A673 (cell line): ENCODE results near the gene KCND2. TPM values are rescaled to one million over a fixed set of nuclear protein-coding genes. Genes with fewer than 3 reads are reported as not detected.

Source experiments
- BruUV-seq: library from RNA; stranded (reverse); fragments of 400-500 nt; replicated peaks from 2 replicates; lab custom pipeline; 2021; lab: Mats Ljungman, UMichigan
- CTCF ChIA-PET: fragments of 300-600 bp; sonication (Branson Sonifier 250); formaldehyde crosslinking; loops from one replicate; lab custom pipeline; 2022; ENCODE audit warnings: antibody characterized with exemption; lab: Charles Lee
- POLR2A ChIA-PET: fragments of 300-600 bp; sonication (Branson Sonifier 250); formaldehyde crosslinking; loops from one replicate; lab custom pipeline; 2022; ENCODE audit warnings: antibody characterized with exemption; ENCODE audit not compliant: low non-redundant PET; lab: Charles Lee
- DNase-seq: peaks from one replicate; pipeline ENCODE4 v3.0.0-alpha.2; 2015; ENCODE audit warnings: low spot score
- H3K27ac ChIP-seq: fragments of 200-600 bp; sonication (generic); 2 replicates; pipeline ENCODE4 v1.5.1; 2016; ENCODE audit warnings: mixed run types, low read depth, mild to moderate bottlenecking, mixed read lengths, antibody characterized with exemption, low read length; ENCODE audit not compliant: poor library complexity, severe bottlenecking
- H3K27me3 ChIP-seq: fragments of 200-600 bp; sonication (generic); replicated peaks from 2 replicates; pipeline ENCODE4 v1.6.1; 2017; ENCODE audit warnings: mixed run types, low read depth, mild to moderate bottlenecking, mixed read lengths, antibody characterized with exemption, low read length; ENCODE audit not compliant: insufficient read depth, poor library complexity
- H3K36me3 ChIP-seq: fragments of 200-600 bp; sonication (generic); 2 replicates; pipeline ENCODE4 v1.6.1; 2016; ENCODE audit warnings: mixed run types, mild to moderate bottlenecking, mixed read lengths, antibody characterized with exemption, low read length; ENCODE audit not compliant: insufficient read depth, poor library complexity, severe bottlenecking
- H3K4me1 ChIP-seq: fragments of 200-600 bp; sonication (generic); 2 replicates; pipeline ENCODE4 v1.6.1; 2017; ENCODE audit warnings: mixed run types, mild to moderate bottlenecking, mixed read lengths, antibody characterized with exemption, low read length; ENCODE audit not compliant: insufficient read depth, poor library complexity, severe bottlenecking
- H3K4me3 ChIP-seq: fragments of 200-600 bp; sonication (generic); 2 replicates; pipeline ENCODE4 v1.5.1; 2016; ENCODE audit warnings: low read depth, mixed run types, mild to moderate bottlenecking, mixed read lengths, low read length; ENCODE audit not compliant: poor library complexity, severe bottlenecking
- H3K9me3 ChIP-seq: fragments of 200-600 bp; sonication (generic); 2 replicates; pipeline ENCODE4 v1.6.1; 2016; ENCODE audit warnings: mixed run types, low read depth, mild to moderate bottlenecking, mixed read lengths, antibody characterized with exemption, low read length; ENCODE audit not compliant: poor library complexity, severe bottlenecking
- CTCF ChIP-seq: fragments of 300-800, 200-600 bp; sonication (generic); conservative IDR thresholded peaks from 2 replicates; pipeline ENCODE4 v1.5.1; 2017; ENCODE audit warnings: low read depth, mild to moderate bottlenecking, antibody characterized with exemption, low read length, moderate library complexity, mixed read lengths
- EZH2 ChIP-seq: fragments of 200-600 bp; sonication (generic); IDR thresholded peaks from 2 replicates; pipeline ENCODE4 v1.6.1; 2017; ENCODE audit warnings: borderline replicate concordance, low read depth, mild to moderate bottlenecking, mixed read lengths, antibody characterized with exemption, low read length; ENCODE audit not compliant: poor library complexity, severe bottlenecking
- intact Hi-C: fragments of 100-400 bp; cut with micrococcal nuclease; formaldehyde crosslinking; loops from one replicate; pipeline ENCODE4 v1.10.0; 2022; ENCODE audit not compliant: unreplicated experiment
- total RNA-seq: library from RNA; stranded (reverse); gene quantifications from 2 replicates; pipeline ENCODE4 v1.2.3, GENCODE V29; 2021

KCND2 gene
- total RNA-seq, 1 experiment from 2014 or later, result not detected

- H3K36me3 ChIP-seq, result no peaks in the 10 kb centered on the region
- no peak overlapping the region for H3K4me3 ChIP-seq
- H3K9me3 ChIP-seq, result no peaks in the 10 kb centered on the region
- intact Hi-C loops, result no loop called here
- no peaks in the 10 kb centered on the region for H3K4me1 ChIP-seq
- TF ChIP-seq EZH2 (no peak), CTCF (peak; percentile 66)
- DNase-seq, result peak; percentile 26
- BruUV-seq, result no TSS peak
- ChIA-PET CTCF (no interaction called here), POLR2A (no interaction called here)
- H3K27me3 ChIP-seq, result no peaks in the 10 kb centered on the region
- H3K27ac ChIP-seq, result no peak overlapping the region
Observed at GRCh38 chr7:120337308-120337907, 64.4 kb downstream of the KCND2 start.

GRCh38 chr7:120344276-120344675, 71.3 kb downstream of the KCND2 start:
- no peak for DNase-seq
- H3K36me3 ChIP-seq, result no peaks in the 10 kb centered on the region
- TF ChIP-seq CTCF (no peak), EZH2 (no peak)
- POLR2A ChIA-PET, result no interaction called here
- H3K27me3 ChIP-seq, result no peaks in the 10 kb centered on the region
- no peaks in the 10 kb centered on the region for H3K9me3 ChIP-seq
- intact Hi-C loops, result no loop called here
- no peak overlapping the region for H3K27ac ChIP-seq
- no TSS peak for BruUV-seq
- CTCF ChIA-PET, result no interaction called here
- H3K4me1 ChIP-seq, result no peaks in the 10 kb centered on the region
- H3K4me3 ChIP-seq, result no peak overlapping the region

GRCh38 chr7:120353171-120353570, 80.2 kb downstream of the KCND2 start:
- Histone ChIP-seq H3K9me3 (no peaks in the 10 kb centered on the region), H3K36me3 (no peaks in the 10 kb centered on the region), H3K4me3 (no peak overlapping the region), H3K27me3 (no peaks in the 10 kb centered on the region), H3K27ac (no peak overlapping the region), H3K4me1 (no peaks in the 10 kb centered on the region)
- ChIA-PET POLR2A (no interaction called here), CTCF (no interaction called here)
- TF ChIP-seq EZH2 (no peak), CTCF (no peak)
- intact Hi-C loops, result no loop called here
- BruUV-seq, result no TSS peak
- no peak for DNase-seq
